Suprapubic skin (tissue), 4 donors: ENCODE measurements around the gene MOB1B. TPM values are rescaled to one million over a fixed set of nuclear protein-coding genes. Genes with fewer than 3 reads are reported as not detected.

Experiments
- DNase-seq, 2 donors: peaks; one replicate each; pipeline ENCODE4 v3.0.0-alpha.2; 2019; ENCODE audit warnings: low spot score in 2 of 2
- H3K27ac ChIP-seq: fragments of 200-600 bp; sonication (generic); one replicate; pipeline ENCODE4 v1.5.1; 2019
- H3K27me3 ChIP-seq: fragments of 200-600 bp; sonication (generic); one replicate; pipeline ENCODE4 v1.5.1; 2019
- H3K36me3 ChIP-seq: fragments of 200-600 bp; sonication (generic); one replicate; pipeline ENCODE4 v1.5.1; 2019
- H3K4me1 ChIP-seq: fragments of 200-600 bp; sonication (generic); one replicate; pipeline ENCODE4 v1.5.1; 2019
- H3K4me3 ChIP-seq: fragments of 200-600 bp; sonication (generic); one replicate; pipeline ENCODE4 v1.5.1; 2019; ENCODE audit warnings: mild to moderate bottlenecking
- H3K9me3 ChIP-seq: fragments of 200-600 bp; sonication (generic); one replicate; pipeline ENCODE4 v1.5.1; 2019
- EP300 ChIP-seq: sonication (generic); formaldehyde crosslinking; IDR thresholded peaks from one replicate; pipeline ENCODE4 v1.6.1; 2017; ENCODE audit warnings: antibody characterized with exemption
- POLR2A ChIP-seq, 2 donors: fragments of 450-650 bp; IDR thresholded peaks; one replicate each; pipeline ENCODE4 v1.6.1; 2017; ENCODE audit warnings: antibody characterized with exemption in 2 of 2, mild to moderate bottlenecking in 2 of 2, moderate library complexity in 2 of 2
- POLR2AphosphoS5 ChIP-seq, 3 donors: sonication (generic); formaldehyde crosslinking; IDR thresholded peaks; one replicate each; pipeline ENCODE4 v1.6.1; 2017; ENCODE audit warnings: antibody characterized with exemption in 3 of 3
- WGBS: methylation state at CpG from one replicate; pipeline ENCODE4 v1.1.5; 2018; 5-methylcytosine and 5-hydroxymethylcytosine counted together
- total RNA-seq, 4 donors: library from RNA; depleted of rRNA; stranded (reverse); fragments of >200 nt; gene quantifications; one replicate each; pipeline ENCODE4 v1.1.0, GENCODE V29; 2016
- TF ChIP-seq, protein P1 (sequence below), 2 donors: fragments of 200-600 bp in 1 of 2; fragments of 450-650 bp in 1 of 2; sonication (generic) in 1 of 2; IDR thresholded peaks; one replicate each; pipeline ENCODE4 v1.5.1; 2016 to 2019; ENCODE audit warnings: antibody characterized with exemption in 2 of 2, mild to moderate bottlenecking in 1 of 2, moderate library complexity in 1 of 2

MOB1B gene
- 10 to 100 TPM in 3 of 4 donors, 1 to 10 TPM in 1; 9.5 to 20.8 (median 15.0) TPM for total RNA-seq

DNA sequence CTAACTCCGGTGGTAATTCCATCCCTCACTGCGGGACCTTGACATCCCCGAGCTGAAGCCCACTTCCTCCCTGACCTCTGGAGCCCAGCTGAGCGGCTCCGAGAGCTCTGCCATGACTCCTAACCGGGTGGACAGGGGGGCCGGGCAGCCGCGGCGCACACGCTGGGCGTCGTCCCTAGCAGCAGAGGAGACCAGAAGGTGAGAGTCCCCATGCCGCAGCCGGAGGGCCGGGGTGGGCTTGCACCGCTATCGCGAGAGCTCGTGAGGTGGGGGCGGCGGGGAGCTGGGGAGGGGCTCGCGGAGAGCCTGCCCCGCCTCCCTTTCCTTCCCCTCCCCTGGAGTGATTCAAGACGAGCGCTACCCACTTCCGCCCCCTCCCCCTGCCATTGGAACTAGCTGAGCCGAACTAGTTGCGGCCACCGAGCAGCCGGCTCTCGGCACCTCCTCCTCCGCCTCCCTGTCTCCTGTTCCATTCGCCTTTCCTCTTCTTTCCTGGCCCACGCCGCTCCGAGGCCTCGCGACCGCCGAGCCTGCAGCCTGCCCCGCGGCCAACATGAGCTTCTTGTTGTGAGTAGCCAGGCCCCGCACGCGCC, at the start of gene MOB1B:
MOB1B (plus strand) TSS at position 386 of the 593 bp plus-strand sequence; CDS start at position 554, 168 bp downstream.
- Histone ChIP-seq H3K4me1 (peaks cover 12% of the 10 kb centered on the region), H3K4me3 (peak within 1 kb of the TSS; percentile 92), H3K27ac (peak within 1 kb of the TSS; percentile 83), H3K9me3 (no peaks in the 10 kb centered on the region), H3K36me3 (peaks cover 6% of the 10 kb centered on the region), H3K27me3 (no peaks in the 10 kb centered on the region)
- WGBS: 0% methylated on average over 32 of the region's 47 CpGs
- DNase-seq: peak; percentile 92 to 95
- TF ChIP-seq, protein P1, sequence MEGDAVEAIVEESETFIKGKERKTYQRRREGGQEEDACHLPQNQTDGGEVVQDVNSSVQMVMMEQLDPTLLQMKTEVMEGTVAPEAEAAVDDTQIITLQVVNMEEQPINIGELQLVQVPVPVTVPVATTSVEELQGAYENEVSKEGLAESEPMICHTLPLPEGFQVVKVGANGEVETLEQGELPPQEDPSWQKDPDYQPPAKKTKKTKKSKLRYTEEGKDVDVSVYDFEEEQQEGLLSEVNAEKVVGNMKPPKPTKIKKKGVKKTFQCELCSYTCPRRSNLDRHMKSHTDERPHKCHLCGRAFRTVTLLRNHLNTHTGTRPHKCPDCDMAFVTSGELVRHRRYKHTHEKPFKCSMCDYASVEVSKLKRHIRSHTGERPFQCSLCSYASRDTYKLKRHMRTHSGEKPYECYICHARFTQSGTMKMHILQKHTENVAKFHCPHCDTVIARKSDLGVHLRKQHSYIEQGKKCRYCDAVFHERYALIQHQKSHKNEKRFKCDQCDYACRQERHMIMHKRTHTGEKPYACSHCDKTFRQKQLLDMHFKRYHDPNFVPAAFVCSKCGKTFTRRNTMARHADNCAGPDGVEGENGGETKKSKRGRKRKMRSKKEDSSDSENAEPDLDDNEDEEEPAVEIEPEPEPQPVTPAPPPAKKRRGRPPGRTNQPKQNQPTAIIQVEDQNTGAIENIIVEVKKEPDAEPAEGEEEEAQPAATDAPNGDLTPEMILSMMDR (IDR thresholded peaks at IDR 0.05): peak in 1 of 2 donors; percentile 38
- TF ChIP-seq POLR2A (IDR thresholded peaks at IDR 0.05): no peak
- no peak for TF ChIP-seq EP300

DNA sequence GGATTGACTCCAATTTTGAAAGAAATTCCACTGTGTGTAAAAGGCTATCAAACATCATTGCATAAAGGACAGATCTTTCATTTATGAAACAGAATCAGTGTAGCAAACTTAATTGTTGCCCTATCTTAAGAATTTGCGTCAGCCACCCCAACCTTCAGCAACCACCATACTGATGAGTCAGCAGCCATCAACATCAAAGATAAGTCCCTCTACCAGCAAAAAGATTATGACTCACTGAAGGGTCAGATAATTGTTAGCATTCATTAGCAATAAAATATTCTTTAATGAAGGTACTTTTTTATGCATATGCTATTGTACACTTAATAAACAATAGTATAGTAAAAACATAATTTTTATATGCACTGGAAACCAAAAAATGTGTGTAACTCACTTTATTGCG, 46.7 kb upstream of the MOB1B start:
- TF ChIP-seq, protein P1 (IDR thresholded peaks at IDR 0.05): no peak
- TF ChIP-seq POLR2AphosphoS5 (IDR thresholded peaks at IDR 0.05) (no peak), EP300 (no peak), POLR2A (IDR thresholded peaks at IDR 0.05) (no peak)
- H3K4me3 ChIP-seq: no peak overlapping the region
- no peak overlapping the region for H3K27ac ChIP-seq
- no peaks in the 10 kb centered on the region for H3K27me3 ChIP-seq
- WGBS: 98% methylated on average over 2 of the region's 2 CpGs
- no peaks in the 10 kb centered on the region for H3K9me3 ChIP-seq
- no peaks in the 10 kb centered on the region for H3K36me3 ChIP-seq
- DNase-seq: no peak
- H3K4me1 ChIP-seq: no peaks in the 10 kb centered on the region

DNA sequence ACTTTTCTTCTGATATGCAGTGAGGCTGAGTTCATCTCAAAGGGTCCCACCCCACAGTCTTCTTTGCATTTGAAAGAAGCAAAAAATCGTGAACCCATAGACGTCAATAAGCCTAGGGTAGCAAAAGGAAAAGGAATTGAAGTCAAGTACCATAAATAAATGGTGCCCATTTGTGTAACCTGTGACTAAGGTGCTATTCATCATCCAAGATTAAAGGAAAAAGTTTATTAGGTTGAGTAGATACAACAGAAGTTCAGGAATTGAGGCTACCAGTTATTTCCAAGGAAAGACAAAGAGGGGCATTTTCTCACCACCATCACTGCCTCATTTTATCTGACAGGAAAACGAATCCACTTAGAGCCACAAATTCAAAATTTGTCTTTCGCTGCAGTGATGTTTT, 43.7 kb upstream of the MOB1B start:
- H3K4me1 ChIP-seq: no peaks in the 10 kb centered on the region
- DNase-seq: no peak
- H3K4me3 ChIP-seq: no peak overlapping the region
- TF ChIP-seq, protein P1 (IDR thresholded peaks at IDR 0.05): no peak
- no peak for TF ChIP-seq POLR2AphosphoS5 (IDR thresholded peaks at IDR 0.05)
- no peak for TF ChIP-seq EP300
- TF ChIP-seq POLR2A (IDR thresholded peaks at IDR 0.05): no peak
- no peak overlapping the region for H3K27ac ChIP-seq
- no peaks in the 10 kb centered on the region for H3K36me3 ChIP-seq
- WGBS: 74% methylated on average over 4 of the region's 4 CpGs
- no peaks in the 10 kb centered on the region for H3K9me3 ChIP-seq
- no peaks in the 10 kb centered on the region for H3K27me3 ChIP-seq

DNA sequence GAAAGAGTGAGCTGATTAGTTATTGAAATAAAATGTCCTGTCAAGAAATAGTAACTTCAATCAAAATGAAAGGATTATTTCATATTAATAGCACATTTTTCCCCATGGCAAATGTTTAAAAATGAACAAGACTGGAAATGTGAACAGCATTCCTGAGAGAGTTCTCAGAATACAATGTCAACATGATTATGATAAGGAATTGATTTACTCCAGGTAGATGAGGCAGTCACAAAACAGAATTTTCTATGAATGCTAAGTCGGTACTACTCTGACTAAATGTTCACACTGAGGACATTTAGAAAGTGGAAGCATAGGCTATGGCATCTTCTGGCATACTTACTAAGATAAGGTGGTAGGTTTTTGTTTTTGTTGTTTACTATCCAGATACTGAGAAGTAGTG, 43.1 kb upstream of the MOB1B start:
- H3K4me1 ChIP-seq: no peaks in the 10 kb centered on the region
- H3K27ac ChIP-seq: no peak overlapping the region
- H3K27me3 ChIP-seq: no peaks in the 10 kb centered on the region
- H3K36me3 ChIP-seq: no peaks in the 10 kb centered on the region
- H3K4me3 ChIP-seq: no peak overlapping the region
- WGBS: 76% methylated on average over 1 of the region's 1 CpG
- no peak for DNase-seq
- TF ChIP-seq POLR2A (IDR thresholded peaks at IDR 0.05) (no peak), EP300 (no peak), POLR2AphosphoS5 (IDR thresholded peaks at IDR 0.05) (no peak)
- TF ChIP-seq, protein P1 (IDR thresholded peaks at IDR 0.05): no peak
- no peaks in the 10 kb centered on the region for H3K9me3 ChIP-seq

DNA sequence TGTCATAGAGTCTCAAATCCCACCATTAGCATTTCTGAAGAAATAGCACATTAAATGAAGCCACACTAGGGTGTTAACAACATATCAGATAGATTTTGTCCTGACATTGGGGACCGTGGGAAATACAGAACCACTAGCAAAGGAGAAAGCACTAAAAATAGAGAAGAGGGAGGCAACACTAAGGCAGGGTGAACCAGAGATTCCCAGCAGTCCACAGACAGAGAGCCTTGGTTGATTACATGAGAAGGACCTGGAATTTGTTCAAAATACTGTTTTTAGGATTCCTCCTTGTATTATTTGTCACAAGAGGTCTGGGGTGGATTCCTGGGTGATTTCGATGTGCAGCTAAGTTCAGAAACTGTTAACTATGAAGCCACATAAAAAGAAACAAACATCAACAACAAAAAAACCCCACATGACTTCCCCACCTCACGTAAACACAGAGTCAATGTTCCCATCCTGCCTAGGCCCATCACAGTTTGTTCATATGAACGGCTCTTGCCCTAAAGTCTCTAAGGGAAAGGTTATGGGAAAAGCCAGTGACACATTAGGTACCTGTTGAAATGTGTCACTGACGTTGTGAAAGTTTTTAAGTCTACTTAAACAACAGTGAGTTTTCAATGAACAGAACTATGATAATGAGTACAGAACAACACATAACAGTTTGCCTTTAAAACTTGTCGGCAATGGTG, 38.9 kb upstream of the MOB1B start:
- no peaks in the 10 kb centered on the region for H3K27me3 ChIP-seq
- no peak overlapping the region for H3K27ac ChIP-seq
- H3K9me3 ChIP-seq: no peaks in the 10 kb centered on the region
- no peak for TF ChIP-seq POLR2AphosphoS5 (IDR thresholded peaks at IDR 0.05)
- TF ChIP-seq POLR2A (IDR thresholded peaks at IDR 0.05): no peak
- no peak for TF ChIP-seq EP300
- TF ChIP-seq, protein P1 (IDR thresholded peaks at IDR 0.05): no peak
- DNase-seq: no peak
- no peak overlapping the region for H3K4me3 ChIP-seq
- H3K36me3 ChIP-seq: no peaks in the 10 kb centered on the region
- 55% methylated on average over 6 of the region's 6 CpGs for WGBS
- H3K4me1 ChIP-seq: no peaks in the 10 kb centered on the region
